Muscle of back (tissue), 11 donors: ENCODE results near the gene PIGU. TPM values are rescaled to one million over a fixed set of nuclear protein-coding genes. Genes with fewer than 3 reads are reported as not detected.
"Not testable (repeated sequence)": the region's sequence is repeated elsewhere in the genome, so short reads cannot be mapped to it uniquely, and the experiment has no call there.

Experiments
- DNase-seq, 3 donors: peaks; one replicate each; pipeline versions ENCODE4 v3.0.0 to v3.0.0-alpha.2; 2013
- polyA plus RNA-seq, 10 donors: library from polyadenylated mRNA; unstranded; fragments of 120-200 nt; gene quantifications; one replicate each; pipeline ENCODE4 v1.2.1, GENCODE V29; 2013; ENCODE audit not compliant: insufficient read length in 10 of 10

Gene PIGU
- polyA plus RNA-seq, 10 donors, result 19.7 to 25.8 (median 23.9) TPM

GRCh38 chr20:34514897-34515483 lies 161.9 kb downstream of the PIGU start:
- DNase-seq, result no peak

GRCh38 chr20:34514034-34514433 lies 162.9 kb downstream of the PIGU start:
- not testable (repeated sequence) for DNase-seq

- no peak for DNase-seq
These were observed 163.9 kb downstream of the PIGU start for GRCh38 chr20:34512955-34513419.

GRCh38 chr20:34512266-34512954 lies 164.5 kb downstream of the PIGU start:
- no peak for DNase-seq

GRCh38 chr20:34511891-34512265 lies 165.0 kb downstream of the PIGU start:
- DNase-seq, result no peak

GRCh38 chr20:34510575-34510974 lies 166.3 kb downstream of the PIGU start:
- no peak for DNase-seq

Other genes starting within 250 kb of the PIGU start
- gene DYNLRB1, start 160.7 kb downstream of the PIGU start, polyA plus RNA-seq, result 100 to 1,000 TPM in 9 of 10 donors, 10 to 100 TPM in 1; 99.7 to 135 (median 116) TPM
- 10 to 100 TPM; 11.4 to 27.9 (median 17.6) TPM for gene MAP1LC3A, start 118.4 kb downstream of the PIGU start, polyA plus RNA-seq
- 10 to 100 TPM in 3 of 10 donors, 1 to 10 TPM in 7; 7.6 to 11.5 (median 9.1) TPM for gene TP53INP2, start 27.3 kb upstream of the PIGU start, polyA plus RNA-seq
- 10 to 100 TPM; 21.0 to 33.0 (median 25.9) TPM for gene NCOA6, start 148.6 kb upstream of the PIGU start, polyA plus RNA-seq
- 10 to 100 TPM; 10.8 to 26.1 (median 16.2) TPM for gene GGT7, start 195.8 kb upstream of the PIGU start, polyA plus RNA-seq
- 10 to 100 TPM; 40.4 to 65.1 (median 49.6) TPM for gene ACSS2, start 199.5 kb upstream of the PIGU start, polyA plus RNA-seq